Measurements from ENCODE around the gene ANKRD13A.

Gene ANKRD13A

GRCh38 chr12:110020956-110021355 lies 21.7 kb downstream of the ANKRD13A start:
- Histone ChIP-seq H3K4ac (ENCODE audit: low read depth in 1 of 2, low read length in 2 of 2) (no peak overlapping the region), H3K4me2 (ENCODE audit: low read length, poor library complexity, severe bottlenecking) (no peak overlapping the region), H2BK120ac (ENCODE audit: low read depth, low read length) (no peak overlapping the region), H3K27me3 (ENCODE audit: control insufficient read depth in 1 of 2, insufficient read depth in 1 of 2, low read length in 2 of 2) (no peaks in the 10 kb centered on the region), H3K14ac (ENCODE audit: low read length in 2 of 2) (no peak overlapping the region), H3K4me3 (ENCODE audit: insufficient read depth in 1 of 2, low read depth in 1 of 2, low read length in 2 of 2) (no peak overlapping the region), H3K79me1 (replicated peaks; ENCODE audit: low read length, poor library complexity, severe bottlenecking) (peaks cover 8% of the 10 kb centered on the region), H3K9me3 (ENCODE audit: control insufficient read depth, low read length) (no peaks in the 10 kb centered on the region), H2BK15ac (ENCODE audit: low read depth, poor library complexity, severe bottlenecking) (no peak overlapping the region), H2BK12ac (ENCODE audit: low read length in 2 of 2) (no peak overlapping the region), H3K36me3 (ENCODE audit: control insufficient read depth in 1 of 2, insufficient read depth in 2 of 2, low read depth in 1 of 2, low read length in 2 of 2) (peaks cover 6 to 66% of the 10 kb centered on the region in 2 experiments), H3K27ac (ENCODE audit: low read length, poor library complexity, severe bottlenecking) (no peak overlapping the region), H2AK5ac (ENCODE audit: low read length, severe bottlenecking) (no peak overlapping the region), H4K91ac (ENCODE audit: low read length) (no peak overlapping the region), H3K23ac (ENCODE audit: low read length in 2 of 2) (no peak overlapping the region), H2BK5ac (ENCODE audit: low read depth, low read length, poor library complexity, severe bottlenecking) (no peak overlapping the region), H4K8ac (ENCODE audit: low read length) (no peak overlapping the region), H3K9ac (ENCODE audit: low read length) (no peak overlapping the region), H2AFZ (ENCODE audit: low read depth, low read length) (no peak overlapping the region), H3K4me1 (ENCODE audit: control insufficient read depth, insufficient read depth, low read depth, low read length) (peaks cover 9% of the 10 kb centered on the region), H3K18ac (ENCODE audit: low read depth in 1 of 2, low read length in 2 of 2) (no peak overlapping the region)
- 92% methylated on average over 4 of the region's 4 CpGs for WGBS
- no peak for DNase-seq

- no peak overlapping the region for H3K14ac ChIP-seq (ENCODE audit: low read length in 2 of 2)
- H2AK5ac ChIP-seq (ENCODE audit: low read length, severe bottlenecking) = peak overlapping the region; percentile 33
- no peak overlapping the region for H3K27ac ChIP-seq (ENCODE audit: low read length, poor library complexity, severe bottlenecking)
- H3K36me3 ChIP-seq (ENCODE audit: control insufficient read depth in 1 of 2, insufficient read depth in 2 of 2, low read depth in 1 of 2, low read length in 2 of 2) = peaks cover 13 to 60% of the 10 kb centered on the region in 2 experiments
- no peak for DNase-seq
- H3K4me2 ChIP-seq (ENCODE audit: low read length, poor library complexity, severe bottlenecking) = no peak overlapping the region
- peaks cover 10% of the 10 kb centered on the region for H3K4me1 ChIP-seq (ENCODE audit: control insufficient read depth, insufficient read depth, low read depth, low read length)
- no peak overlapping the region for H4K8ac ChIP-seq (ENCODE audit: low read length)
- no peak overlapping the region for H4K91ac ChIP-seq (ENCODE audit: low read length)
- peaks cover 7% of the 10 kb centered on the region for H3K79me1 ChIP-seq (replicated peaks; ENCODE audit: low read length, poor library complexity, severe bottlenecking)
- no peak overlapping the region for H3K4ac ChIP-seq (ENCODE audit: low read depth in 1 of 2, low read length in 2 of 2)
- H3K18ac ChIP-seq (ENCODE audit: low read depth in 1 of 2, low read length in 2 of 2) = no peak overlapping the region
- H3K4me3 ChIP-seq (ENCODE audit: insufficient read depth in 1 of 2, low read depth in 1 of 2, low read length in 2 of 2) = peak overlapping the region in 1 of 2 experiments; percentile 12
- no peaks in the 10 kb centered on the region for H3K9me3 ChIP-seq (ENCODE audit: control insufficient read depth, low read length)
- H3K27me3 ChIP-seq (ENCODE audit: control insufficient read depth in 1 of 2, insufficient read depth in 1 of 2, low read length in 2 of 2) = no peaks in the 10 kb centered on the region
- 92% methylated on average over 5 of the region's 5 CpGs for WGBS
- no peak overlapping the region for H2BK5ac ChIP-seq (ENCODE audit: low read depth, low read length, poor library complexity, severe bottlenecking)
- peak overlapping the region in 1 of 2 experiments; percentile 18 for H2BK12ac ChIP-seq (ENCODE audit: low read length in 2 of 2)
- H3K23ac ChIP-seq (ENCODE audit: low read length in 2 of 2) = peak overlapping the region in 1 of 2 experiments; percentile 14
- H2BK15ac ChIP-seq (ENCODE audit: low read depth, poor library complexity, severe bottlenecking) = peak overlapping the region; percentile 36
- H3K9ac ChIP-seq (ENCODE audit: low read length) = peak overlapping the region; percentile 61
- no peak overlapping the region for H2BK120ac ChIP-seq (ENCODE audit: low read depth, low read length)
- no peak overlapping the region for H2AFZ ChIP-seq (ENCODE audit: low read depth, low read length)
Observed at GRCh38 chr12:110023059-110023980, 24.1 kb downstream of the ANKRD13A start.

GRCh38 chr12:110024051-110024450 lies 24.8 kb downstream of the ANKRD13A start:
- no peaks in the 10 kb centered on the region for H3K27me3 ChIP-seq (ENCODE audit: control insufficient read depth in 1 of 2, insufficient read depth in 1 of 2, low read length in 2 of 2)
- H3K14ac ChIP-seq (ENCODE audit: low read length in 2 of 2) = no peak overlapping the region
- no peak overlapping the region for H2BK15ac ChIP-seq (ENCODE audit: low read depth, poor library complexity, severe bottlenecking)
- peak overlapping the region; percentile 61 for H3K9ac ChIP-seq (ENCODE audit: low read length)
- peaks cover 13 to 59% of the 10 kb centered on the region in 2 experiments for H3K36me3 ChIP-seq (ENCODE audit: control insufficient read depth in 1 of 2, insufficient read depth in 2 of 2, low read depth in 1 of 2, low read length in 2 of 2)
- H3K23ac ChIP-seq (ENCODE audit: low read length in 2 of 2) = no peak overlapping the region
- no peak overlapping the region for H2BK5ac ChIP-seq (ENCODE audit: low read depth, low read length, poor library complexity, severe bottlenecking)
- no peak overlapping the region for H2BK12ac ChIP-seq (ENCODE audit: low read length in 2 of 2)
- no peak for DNase-seq
- H3K4me3 ChIP-seq (ENCODE audit: insufficient read depth in 1 of 2, low read depth in 1 of 2, low read length in 2 of 2) = no peak overlapping the region
- H3K4me1 ChIP-seq (ENCODE audit: control insufficient read depth, insufficient read depth, low read depth, low read length) = peaks cover 11% of the 10 kb centered on the region
- no peak overlapping the region for H4K91ac ChIP-seq (ENCODE audit: low read length)
- no peak overlapping the region for H2AK5ac ChIP-seq (ENCODE audit: low read length, severe bottlenecking)
- WGBS = 88% methylated on average over 1 of the region's 2 CpGs
- H2AFZ ChIP-seq (ENCODE audit: low read depth, low read length) = no peak overlapping the region
- H3K79me1 ChIP-seq (replicated peaks; ENCODE audit: low read length, poor library complexity, severe bottlenecking) = peaks cover 6% of the 10 kb centered on the region
- H4K8ac ChIP-seq (ENCODE audit: low read length) = no peak overlapping the region
- no peak overlapping the region for H3K4ac ChIP-seq (ENCODE audit: low read depth in 1 of 2, low read length in 2 of 2)
- H3K27ac ChIP-seq (ENCODE audit: low read length, poor library complexity, severe bottlenecking) = no peak overlapping the region
- no peaks in the 10 kb centered on the region for H3K9me3 ChIP-seq (ENCODE audit: control insufficient read depth, low read length)
- H3K18ac ChIP-seq (ENCODE audit: low read depth in 1 of 2, low read length in 2 of 2) = no peak overlapping the region
- H2BK120ac ChIP-seq (ENCODE audit: low read depth, low read length) = no peak overlapping the region
- no peak overlapping the region for H3K4me2 ChIP-seq (ENCODE audit: low read length, poor library complexity, severe bottlenecking)

GRCh38 chr12:110028323-110028722 lies 29.1 kb downstream of the ANKRD13A start:
- 91% methylated on average over 6 of the region's 6 CpGs for WGBS
- no peak overlapping the region for H2AK5ac ChIP-seq (ENCODE audit: low read length, severe bottlenecking)
- no peak overlapping the region for H3K14ac ChIP-seq (ENCODE audit: low read length in 2 of 2)
- H3K4me1 ChIP-seq (ENCODE audit: control insufficient read depth, insufficient read depth, low read depth, low read length) = peaks cover 7% of the 10 kb centered on the region
- H3K9ac ChIP-seq (ENCODE audit: low read length) = no peak overlapping the region
- H3K4me3 ChIP-seq (ENCODE audit: insufficient read depth in 1 of 2, low read depth in 1 of 2, low read length in 2 of 2) = no peak overlapping the region
- H3K4ac ChIP-seq (ENCODE audit: low read depth in 1 of 2, low read length in 2 of 2) = no peak overlapping the region
- no peaks in the 10 kb centered on the region for H3K9me3 ChIP-seq (ENCODE audit: control insufficient read depth, low read length)
- no peak overlapping the region for H2BK120ac ChIP-seq (ENCODE audit: low read depth, low read length)
- H3K4me2 ChIP-seq (ENCODE audit: low read length, poor library complexity, severe bottlenecking) = no peak overlapping the region
- no peak overlapping the region for H2AFZ ChIP-seq (ENCODE audit: low read depth, low read length)
- no peak overlapping the region for H3K18ac ChIP-seq (ENCODE audit: low read depth in 1 of 2, low read length in 2 of 2)
- DNase-seq = no peak
- H4K8ac ChIP-seq (ENCODE audit: low read length) = no peak overlapping the region
- no peak overlapping the region for H2BK5ac ChIP-seq (ENCODE audit: low read depth, low read length, poor library complexity, severe bottlenecking)
- peaks cover 3% of the 10 kb centered on the region for H3K79me1 ChIP-seq (replicated peaks; ENCODE audit: low read length, poor library complexity, severe bottlenecking)
- H3K23ac ChIP-seq (ENCODE audit: low read length in 2 of 2) = no peak overlapping the region
- no peak overlapping the region for H2BK12ac ChIP-seq (ENCODE audit: low read length in 2 of 2)
- no peaks in the 10 kb centered on the region for H3K27me3 ChIP-seq (ENCODE audit: control insufficient read depth in 1 of 2, insufficient read depth in 1 of 2, low read length in 2 of 2)
- no peak overlapping the region for H4K91ac ChIP-seq (ENCODE audit: low read length)
- peaks cover 11 to 63% of the 10 kb centered on the region in 2 experiments for H3K36me3 ChIP-seq (ENCODE audit: control insufficient read depth in 1 of 2, insufficient read depth in 2 of 2, low read depth in 1 of 2, low read length in 2 of 2)
- H2BK15ac ChIP-seq (ENCODE audit: low read depth, poor library complexity, severe bottlenecking) = no peak overlapping the region
- no peak overlapping the region for H3K27ac ChIP-seq (ENCODE audit: low read length, poor library complexity, severe bottlenecking)

Data from mesenchymal stem cell (in vitro differentiated cells and primary cell).